NCI-H146 (cell line): ENCODE results near the gene HTR3C.
"Not testable (repeated sequence)": the region's sequence is repeated elsewhere in the genome, so short reads cannot be mapped to it uniquely, and the experiment has no call there.

Experiments used
- DNase-seq: peaks from one replicate; lab custom pipeline; 2025; lab: John Stamatoyannopoulos, UW

Gene HTR3C, protein sequence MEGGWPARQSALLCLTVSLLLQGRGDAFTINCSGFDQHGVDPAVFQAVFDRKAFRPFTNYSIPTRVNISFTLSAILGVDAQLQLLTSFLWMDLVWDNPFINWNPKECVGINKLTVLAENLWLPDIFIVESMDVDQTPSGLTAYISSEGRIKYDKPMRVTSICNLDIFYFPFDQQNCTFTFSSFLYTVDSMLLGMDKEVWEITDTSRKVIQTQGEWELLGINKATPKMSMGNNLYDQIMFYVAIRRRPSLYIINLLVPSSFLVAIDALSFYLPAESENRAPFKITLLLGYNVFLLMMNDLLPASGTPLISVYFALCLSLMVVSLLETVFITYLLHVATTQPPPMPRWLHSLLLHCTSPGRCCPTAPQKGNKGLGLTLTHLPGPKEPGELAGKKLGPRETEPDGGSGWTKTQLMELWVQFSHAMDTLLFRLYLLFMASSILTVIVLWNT

DNA sequence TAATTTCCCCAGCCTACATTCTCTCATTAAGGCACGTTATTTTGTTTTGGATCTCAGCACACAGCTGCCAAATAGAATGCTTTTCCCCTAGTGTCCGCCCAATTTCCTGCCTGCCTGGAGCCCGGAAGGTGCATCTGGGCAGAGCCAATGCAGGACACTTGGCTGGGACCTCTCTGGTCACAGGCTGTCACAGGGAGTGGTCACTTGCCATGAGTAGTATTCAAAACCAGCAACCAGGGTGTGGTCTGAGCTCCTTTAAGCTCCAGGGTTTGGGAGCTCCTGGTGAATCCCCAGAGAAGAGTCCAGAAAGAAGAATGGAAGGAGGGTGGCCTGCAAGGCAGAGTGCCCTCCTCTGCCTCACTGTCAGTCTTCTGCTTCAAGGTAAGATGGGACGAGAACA lies at the start of gene HTR3C:
HTR3C (plus strand) TSS at position 281 of the 400 bp plus-strand sequence; CDS start at position 315, 34 bp downstream.
- no peak for DNase-seq

DNA sequence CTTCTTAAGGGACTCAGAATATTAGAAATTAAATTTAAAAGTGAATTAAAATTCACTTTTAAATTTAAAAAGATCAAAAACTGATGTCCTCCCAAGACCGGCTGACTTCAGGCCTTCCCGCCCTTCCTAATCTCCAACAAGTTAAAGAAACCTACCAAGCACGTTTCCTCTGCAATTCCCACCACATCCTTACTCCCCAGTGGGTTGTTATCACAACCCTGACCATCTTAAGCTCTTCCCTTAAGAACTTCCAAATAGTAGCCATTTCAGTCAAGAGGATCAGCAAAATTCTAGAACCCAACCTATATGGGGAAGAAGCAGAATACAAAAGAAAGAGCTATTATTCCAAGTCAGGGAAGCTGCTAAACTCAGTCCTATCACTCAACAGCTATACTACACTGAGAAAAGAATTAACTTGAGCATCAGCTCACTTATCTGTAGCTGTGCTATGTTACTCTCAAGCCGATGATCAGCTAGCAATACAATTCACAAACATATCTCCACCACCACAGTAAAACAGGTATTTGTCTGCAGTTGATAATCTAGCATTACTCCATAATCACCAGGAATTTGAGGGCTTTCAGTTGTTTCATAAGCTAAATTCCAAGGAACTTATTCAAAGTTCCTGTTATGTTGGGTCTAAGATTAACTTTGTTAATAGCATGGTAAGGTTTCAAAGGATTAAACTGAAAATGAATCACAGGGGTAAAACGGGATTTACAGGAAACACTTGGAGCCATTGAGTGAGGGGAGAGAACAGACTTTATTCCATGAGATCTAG lies 49.5 kb upstream of the HTR3C start:
- DNase-seq, result no peak

DNA sequence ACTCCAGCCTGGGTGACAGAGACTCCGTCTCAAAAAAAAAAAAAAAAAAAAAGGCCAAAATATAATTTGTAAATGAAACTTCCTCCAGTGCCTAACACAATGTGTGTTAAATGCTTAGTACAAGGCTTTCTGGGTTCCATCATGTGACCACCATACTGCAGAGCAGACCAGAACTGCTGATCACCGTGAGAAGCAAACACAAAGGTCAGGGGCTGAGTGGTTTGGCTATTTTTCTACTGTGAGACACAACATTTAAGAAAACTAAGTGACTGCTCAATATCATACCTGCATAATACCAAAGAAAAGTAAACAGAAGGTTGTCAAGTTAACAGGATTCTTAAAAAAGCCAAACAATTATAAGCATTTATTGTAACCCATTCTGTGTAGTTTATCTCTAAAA lies 48.4 kb upstream of the HTR3C start:
- no peak for DNase-seq

DNA sequence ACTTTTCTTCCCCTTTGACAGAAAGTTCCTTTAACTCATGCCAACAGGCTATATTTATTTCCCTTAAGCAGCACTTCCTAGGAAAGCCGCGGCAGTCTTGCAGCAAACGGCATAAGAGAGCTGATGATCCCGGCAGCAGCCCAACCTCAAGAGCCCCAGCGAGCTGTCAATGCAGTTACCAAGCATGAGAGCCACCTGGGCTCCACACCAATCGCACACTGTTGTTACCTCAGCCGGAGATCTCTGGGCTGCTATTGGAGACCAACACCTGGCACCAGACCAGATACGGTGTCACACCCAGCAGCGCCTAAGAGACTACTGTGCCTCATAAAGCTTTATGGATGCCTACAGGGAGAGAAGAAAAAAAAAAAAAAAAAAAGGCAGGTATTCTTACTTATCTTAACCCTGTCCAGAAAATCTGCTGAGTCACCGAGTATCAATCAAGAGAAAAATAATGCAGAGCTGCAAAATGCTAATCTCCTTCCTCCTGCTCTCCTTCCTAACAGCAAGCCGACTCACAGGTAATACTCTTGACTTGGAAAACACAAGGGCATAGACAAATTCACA lies 46.8 kb upstream of the HTR3C start:
- peak; percentile 99 for DNase-seq

DNA sequence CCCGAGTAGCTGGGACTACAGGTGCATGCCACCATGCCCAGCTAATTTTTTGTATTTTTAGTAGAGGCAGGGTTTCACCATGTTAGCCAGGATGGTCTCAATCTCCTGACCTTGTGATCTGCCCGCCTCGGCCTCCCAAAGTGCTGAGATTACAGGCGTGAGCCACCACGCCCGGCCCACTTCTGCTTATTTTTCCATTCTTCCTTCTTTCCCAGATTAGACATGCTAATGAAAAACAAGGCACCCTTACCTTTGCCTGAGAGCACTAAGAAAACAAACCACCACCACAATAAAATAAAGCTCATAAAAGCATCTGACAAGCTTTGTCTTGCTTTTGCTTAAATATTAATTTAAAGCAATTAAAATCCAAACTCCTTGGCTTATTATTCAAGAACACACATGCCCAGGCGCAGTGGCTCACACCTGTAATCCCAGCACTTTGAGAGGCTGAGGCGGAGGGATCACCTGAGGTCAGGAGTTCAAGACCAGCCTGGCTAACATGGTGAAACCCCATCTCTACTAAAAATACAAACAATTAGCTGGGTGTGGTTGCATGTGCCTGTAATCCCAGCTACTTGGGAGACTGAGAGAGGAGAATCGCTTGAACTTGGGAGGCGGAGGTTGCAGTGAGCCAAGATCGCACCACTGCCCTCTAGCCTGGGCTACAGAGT lies 45.6 kb upstream of the HTR3C start:
- not testable (repeated sequence) for DNase-seq

DNA sequence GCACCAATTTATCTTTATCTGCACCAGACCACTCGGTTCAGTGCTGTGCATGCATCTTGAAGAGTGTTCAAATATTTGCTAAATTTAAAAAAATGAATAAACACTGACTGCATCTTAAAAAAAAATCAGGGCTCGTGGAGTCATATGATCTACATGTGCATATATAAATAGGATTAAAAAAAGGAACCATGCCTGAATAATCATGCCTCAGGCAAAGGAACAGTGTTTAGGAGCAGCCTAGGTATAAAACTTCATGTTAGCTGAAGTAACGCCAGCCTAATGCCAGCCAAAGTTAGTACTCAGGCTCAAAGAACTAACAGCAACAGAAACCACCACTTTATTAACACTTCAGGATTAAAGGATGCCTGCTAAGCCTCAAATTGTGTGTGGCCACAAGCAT lies 44.7 kb upstream of the HTR3C start:
- DNase-seq, result no peak

DNA sequence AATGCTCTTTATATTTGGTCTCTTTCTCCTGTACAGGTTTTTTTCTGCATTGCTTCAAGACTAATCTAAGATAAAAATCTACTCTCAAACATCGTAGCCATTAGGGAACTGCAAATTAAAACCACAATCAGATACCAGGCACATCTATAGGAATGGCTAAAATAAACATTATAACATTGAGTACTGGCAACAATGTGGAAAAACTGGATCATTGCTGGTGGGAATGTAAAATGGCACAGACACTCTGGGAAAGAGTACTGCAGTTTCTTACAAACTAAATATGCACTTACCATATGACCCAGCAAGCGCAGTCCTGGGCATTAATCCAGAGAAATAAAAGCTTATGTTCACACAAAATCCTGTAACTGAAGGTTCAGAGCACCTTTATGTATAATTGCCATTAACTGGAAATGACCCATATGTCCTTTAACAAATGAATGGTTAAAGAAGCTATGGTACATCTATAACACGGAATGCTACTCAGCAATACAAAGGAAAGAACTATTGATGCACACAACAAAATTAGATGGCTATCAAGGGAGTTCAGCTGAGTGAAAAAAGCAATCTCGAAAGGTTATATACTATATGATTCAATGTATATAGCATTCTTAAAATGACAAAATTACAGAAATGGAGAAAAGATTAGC lies 41.5 kb upstream of the HTR3C start:
- DNase-seq, result no peak

DNA sequence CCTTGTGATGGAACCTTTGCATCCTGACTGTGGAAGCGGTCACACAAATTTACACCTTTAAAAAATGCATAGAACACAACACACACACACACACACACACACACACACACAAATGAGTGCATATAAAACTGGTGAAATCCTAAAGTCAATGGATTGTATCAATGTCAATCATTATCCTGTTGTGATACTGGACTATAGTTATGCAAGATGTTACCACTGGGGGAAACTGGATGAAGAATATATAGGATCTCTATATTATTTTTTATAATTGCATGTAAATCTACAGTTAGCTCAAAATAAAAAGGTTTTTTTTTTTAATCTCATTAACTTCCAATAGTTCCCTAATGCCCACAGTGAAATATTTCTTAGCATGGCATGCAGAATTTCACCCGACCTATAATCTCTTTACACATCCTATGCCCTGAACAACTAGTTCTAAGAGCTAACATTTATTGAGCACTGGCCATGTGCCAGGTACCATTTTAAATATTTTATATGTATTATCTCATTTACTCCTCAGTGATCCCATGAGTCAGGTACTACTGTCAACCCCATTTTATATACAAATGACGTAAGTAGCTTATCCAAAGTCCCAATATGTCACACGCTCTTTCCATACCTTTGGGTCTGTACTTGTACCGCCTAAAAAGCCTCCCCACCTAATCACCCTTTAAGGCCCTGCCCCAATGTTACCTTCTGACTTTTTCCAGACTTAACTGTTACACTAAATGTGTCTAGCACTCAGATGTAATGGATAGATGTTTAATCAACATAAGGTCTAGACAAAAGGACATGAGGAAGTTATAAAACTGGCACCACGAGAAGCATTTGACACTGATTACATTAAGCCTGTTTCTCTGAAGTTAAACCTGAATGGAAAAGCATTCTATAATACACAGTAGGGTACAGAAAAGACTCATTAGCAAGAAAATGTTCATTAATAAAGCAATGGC lies 40.6 kb upstream of the HTR3C start:
- DNase-seq, result no peak

DNA sequence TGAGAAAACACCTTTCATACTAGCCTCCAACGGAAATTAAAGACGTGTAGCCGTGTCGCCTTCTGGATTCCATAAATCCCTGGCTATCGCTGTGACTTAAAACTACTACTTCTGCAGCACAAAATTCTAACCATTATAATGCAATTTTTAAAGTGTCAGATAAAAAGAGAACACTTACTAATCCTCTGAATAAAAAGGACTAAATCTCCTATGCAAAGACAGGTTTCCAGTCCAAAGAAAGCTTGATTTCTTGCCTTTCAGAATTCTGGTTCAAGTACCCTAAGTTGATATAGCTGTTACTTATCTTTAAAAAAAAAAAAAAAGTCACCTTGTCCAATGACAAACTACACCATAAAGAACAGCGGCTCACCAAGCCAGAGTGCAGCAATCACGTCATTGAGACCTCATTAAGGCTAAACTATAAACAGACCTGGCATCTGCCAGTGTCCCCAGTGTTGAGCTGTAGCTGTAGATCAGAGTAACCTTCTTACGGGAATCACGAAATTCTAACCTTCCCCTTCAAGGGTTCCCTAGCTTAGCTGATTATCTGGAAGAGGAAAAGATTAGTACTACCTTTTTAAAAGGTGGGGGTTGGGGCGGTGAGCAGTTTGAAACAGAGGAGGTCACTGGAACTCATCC lies 37.3 kb upstream of the HTR3C start:
- DNase-seq, result no peak

DNA sequence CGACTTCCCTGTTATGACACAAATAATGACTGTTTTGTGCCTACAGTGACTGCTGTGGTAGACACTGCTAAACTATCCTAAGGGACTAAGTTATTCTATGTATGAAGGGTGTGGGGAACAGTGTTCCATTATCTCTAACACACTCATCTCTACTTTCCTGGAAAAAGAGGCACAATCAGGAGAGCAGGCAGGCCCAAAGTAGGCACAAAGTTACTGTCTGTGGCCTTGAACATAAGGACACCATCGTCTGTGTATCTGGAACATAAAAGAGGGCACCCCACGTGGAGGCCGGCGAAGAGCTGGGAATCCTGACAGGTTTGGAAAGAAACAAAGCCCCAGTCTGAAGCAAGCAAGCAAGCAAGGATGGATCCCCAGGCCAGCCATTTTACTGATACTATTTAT lies 36.7 kb upstream of the HTR3C start:
- no peak for DNase-seq

DNA sequence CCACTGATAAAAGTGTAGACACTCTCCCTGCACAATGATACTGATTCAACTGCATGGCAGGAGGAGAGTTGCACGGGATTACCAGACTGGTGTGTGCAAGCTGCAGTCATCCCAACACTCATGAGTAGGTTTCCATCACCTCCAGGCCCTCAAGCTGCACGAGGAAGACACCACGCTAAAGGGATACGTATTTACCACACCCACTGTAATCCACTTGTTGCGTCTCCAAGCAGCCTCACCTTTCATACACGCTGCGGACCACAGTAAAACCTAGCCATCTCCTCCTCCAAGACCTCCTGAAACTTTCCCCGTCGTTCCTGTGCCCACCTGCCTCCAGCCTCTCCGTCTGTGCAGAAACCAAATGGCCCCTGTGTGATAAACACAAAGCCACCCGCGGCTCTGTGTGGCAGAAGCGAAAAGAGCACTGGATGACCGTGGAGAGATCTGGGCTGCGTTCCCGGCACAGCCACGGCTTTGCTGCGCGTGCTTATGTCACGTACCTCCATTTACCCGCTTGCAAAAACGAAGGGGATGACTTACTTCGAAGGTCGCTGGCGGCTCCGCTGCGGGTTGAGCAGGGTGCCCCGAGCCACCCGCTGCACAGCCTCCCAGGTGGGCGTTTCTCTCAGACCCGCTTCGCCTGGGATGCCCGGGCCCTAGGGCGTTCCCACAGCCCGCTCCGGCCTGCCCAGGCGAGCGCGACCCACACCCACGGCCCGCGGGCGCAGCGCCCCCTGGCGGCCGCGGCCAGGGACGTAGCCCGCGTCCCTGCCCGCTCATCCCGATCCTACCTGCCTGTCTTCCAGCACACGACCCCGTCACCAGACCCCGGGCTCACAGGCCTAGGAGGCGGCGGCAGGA lies 35.8 kb upstream of the HTR3C start:
- DNase-seq, result peak; percentile 84

DNA sequence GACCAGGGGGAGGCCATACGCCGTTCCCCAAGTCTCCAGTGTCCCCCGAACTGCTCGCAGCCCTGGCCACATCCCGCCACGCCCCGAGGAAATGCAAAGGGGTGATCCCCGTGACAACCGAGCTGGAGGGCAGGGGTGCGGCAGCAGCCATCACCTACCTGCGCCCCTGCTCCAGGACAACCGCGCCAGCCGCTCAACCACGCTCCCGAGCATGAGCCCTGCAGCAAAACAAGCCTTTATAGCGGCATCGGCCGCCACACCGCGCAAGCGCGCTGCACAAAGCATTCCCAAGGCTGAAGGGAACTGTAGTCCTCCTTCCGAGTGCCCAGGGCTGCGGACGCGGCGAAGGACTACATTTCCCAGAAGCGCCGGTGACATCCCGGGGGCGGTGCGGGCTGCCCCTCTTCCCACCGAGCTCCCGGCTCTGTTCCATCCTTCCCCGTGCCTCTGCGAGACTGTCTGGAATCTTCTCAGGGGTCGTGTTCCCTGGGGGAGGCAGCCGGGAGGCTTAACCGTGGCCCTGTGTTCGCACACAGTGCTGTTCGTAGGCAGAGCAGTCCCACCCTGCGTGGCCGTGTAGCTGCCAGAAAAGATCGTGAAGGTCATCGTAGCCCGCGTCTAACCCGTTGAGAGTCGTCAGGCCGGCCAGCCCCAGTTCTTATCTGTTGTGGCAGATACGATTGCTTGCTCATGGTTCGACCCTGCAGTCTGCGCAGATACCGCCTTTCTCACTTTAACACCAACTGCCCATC lies 35.0 kb upstream of the HTR3C start, which contains the start of gene ABCC5:
ABCC5 (minus strand) TSS at position 213 of the 752 bp plus-strand sequence. CDS start 3,492 bp downstream, outside the sequence.
- DNase-seq, result peak; percentile 99

DNA sequence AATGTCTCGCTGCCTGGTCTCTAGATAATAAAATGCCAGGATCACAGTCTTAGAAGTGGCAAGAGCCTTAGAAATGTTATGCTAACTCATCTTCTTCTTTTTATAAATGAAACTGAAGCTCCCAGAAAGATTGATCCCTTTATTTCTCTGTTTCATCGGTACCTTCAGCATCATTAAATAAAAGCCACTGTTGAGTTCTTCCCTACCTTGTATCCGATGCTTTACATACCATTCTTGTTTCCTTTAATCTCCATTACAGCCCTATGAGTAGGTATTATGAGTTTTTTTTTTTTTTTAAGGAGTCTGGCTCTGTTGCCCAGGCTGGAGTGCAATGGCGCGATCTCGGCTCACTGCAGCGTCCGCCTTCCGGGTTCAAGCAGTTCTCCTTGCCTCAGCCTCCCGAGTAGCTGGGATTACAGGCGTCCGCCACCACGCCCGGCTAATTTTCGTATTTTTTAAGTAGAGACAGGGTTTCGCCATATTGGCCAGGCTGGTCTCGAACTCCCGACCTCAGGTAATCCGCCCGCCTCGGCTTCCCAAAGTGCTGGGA lies 34.3 kb upstream of the HTR3C start:
- no peak for DNase-seq

DNA sequence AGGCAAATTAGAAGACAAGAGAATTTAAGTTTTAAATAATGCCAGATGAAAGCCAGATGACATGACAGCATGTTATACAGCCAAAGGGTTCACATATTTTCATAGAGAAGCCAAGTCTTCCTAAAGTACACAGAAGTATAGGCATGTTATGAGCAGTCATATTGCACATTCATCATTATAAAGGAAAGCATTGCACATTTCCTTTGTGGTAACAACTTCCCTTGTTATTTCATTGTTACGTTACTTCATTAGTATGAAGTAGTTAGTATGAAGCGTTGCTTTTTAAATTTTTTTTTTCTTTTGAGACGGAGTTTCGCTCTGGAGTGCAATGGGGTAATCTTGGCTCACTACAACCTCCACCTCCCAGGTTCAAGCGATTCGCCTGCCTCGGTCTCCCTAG lies 30.5 kb upstream of the HTR3C start:
- no peak for DNase-seq

DNA sequence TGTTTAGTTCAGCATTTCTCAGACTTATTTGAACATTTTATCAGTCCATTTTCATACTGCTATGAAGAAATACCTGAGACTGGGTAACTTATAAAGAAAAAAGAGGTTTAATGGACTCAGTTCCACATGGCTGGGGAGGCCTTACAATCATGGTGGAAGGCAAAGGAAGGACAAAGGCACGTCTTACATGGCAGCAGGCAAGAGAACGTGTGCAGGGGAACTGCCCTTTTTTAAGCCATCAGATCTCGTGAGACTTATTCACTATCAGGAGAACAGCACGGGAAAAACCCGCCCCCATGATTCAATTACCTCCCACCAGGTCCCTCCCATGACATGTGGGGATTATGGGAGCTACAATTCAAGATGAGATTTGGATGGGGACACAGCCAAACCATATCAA lies 27.6 kb upstream of the HTR3C start:
- not testable (repeated sequence) for DNase-seq

DNA sequence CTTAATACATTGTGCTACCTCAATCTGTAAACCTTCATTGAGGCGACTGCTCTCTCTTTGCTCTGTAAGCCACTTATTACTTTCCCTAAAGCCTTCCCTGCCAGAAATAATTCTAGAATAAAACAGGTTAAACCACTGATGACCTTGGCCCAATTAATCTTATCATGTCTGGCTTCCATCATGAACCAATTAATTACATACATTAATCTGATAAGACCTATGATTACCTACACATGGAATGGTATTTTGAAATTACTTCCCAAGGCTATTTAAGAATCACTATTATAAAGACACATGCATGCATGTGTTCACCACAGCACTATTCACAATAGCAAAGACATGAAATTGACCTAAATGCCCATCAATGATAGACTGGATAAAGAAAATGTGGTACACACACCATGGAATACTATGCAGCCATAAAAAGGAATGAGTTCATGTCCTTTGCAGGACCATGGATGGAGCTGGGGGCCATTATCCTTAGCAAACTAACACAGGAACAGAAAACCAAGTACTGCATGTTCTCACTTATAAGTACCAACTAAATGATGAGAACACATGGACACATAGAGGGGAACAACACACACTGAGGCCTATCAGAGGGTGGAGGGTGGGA lies 24.5 kb upstream of the HTR3C start:
- not testable (repeated sequence) for DNase-seq

DNA sequence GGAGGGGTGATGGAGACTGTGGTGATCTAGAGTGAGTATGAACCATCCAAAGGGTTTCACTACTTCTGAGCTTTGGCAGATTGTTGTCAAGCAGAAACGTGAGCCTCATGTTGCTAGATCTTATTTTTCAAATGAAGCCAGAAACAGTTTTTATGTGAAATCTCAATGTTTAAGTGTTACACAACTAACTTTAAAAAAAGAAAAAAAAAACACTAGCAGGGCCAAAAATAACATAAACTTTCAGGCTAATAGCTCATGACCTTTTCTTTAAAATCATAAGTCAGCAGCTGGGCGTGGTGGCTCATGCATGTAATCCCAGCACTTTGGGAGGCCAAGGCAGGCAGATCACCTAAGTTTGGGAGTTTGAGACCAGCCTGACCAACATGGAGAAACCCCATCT lies 23.4 kb upstream of the HTR3C start:
- no peak for DNase-seq

DNA sequence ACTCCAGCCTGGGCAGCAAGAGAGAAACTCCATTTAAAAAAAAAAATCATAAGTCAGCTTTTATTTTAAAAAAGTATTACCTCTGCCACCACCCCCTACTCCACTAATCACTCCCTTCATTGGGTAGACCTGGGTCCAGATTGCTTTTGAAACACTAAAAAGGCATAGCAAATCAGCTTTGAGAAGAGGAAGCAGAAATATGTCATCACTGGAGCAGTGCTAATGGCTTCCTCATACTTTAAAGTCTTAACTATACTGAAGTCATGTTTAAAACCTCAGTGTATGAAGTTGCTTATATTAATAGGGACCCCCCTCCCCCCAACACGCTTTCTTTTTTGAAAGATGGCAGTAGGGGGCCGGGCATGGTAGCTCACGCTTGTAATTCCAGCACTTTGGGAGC lies 22.3 kb upstream of the HTR3C start:
- no peak for DNase-seq
